IMR-90 (cell line): ENCODE data around the gene GPR32.
"Not testable (repeated sequence)": the region's sequence is repeated elsewhere in the genome, so short reads cannot be mapped to it uniquely, and the experiment has no call there.

Source experiments
- ELK1 ChIP-seq: fragments of 150-350 bp; IDR thresholded peaks from 2 replicates; pipeline ENCODE4 v1.6.1; 2016; ENCODE audit warnings: low read depth, mild to moderate bottlenecking, low read length, moderate library complexity, borderline replicate concordance
- MXI1 ChIP-seq: IDR thresholded peaks from 2 replicates; pipeline ENCODE4 v1.6.1; 2012; ENCODE audit warnings: low read depth, mild to moderate bottlenecking, low read length, moderate library complexity, borderline replicate concordance
- POLR2A ChIP-seq: IDR thresholded peaks from 2 replicates; pipeline ENCODE4 v1.6.1; 2012; ENCODE audit warnings: mild to moderate bottlenecking, low read depth, low read length
- RFX5 ChIP-seq: IDR thresholded peaks from 2 replicates; pipeline ENCODE4 v1.8.0; 2012; ENCODE audit warnings: low read depth, mild to moderate bottlenecking, low read length, moderate library complexity
- SMC3 ChIP-seq: fragments of 150-350 bp; IDR thresholded peaks from 2 replicates; pipeline ENCODE4 v1.6.1; 2016; ENCODE audit warnings: low read depth, mild to moderate bottlenecking, antibody characterized with exemption, low read length, moderate library complexity
- TF ChIP-seq, protein P1 (sequence below): conservative IDR thresholded peaks from 2 replicates; pipeline ENCODE4 v1.5.1; 2012; ENCODE audit warnings: mild to moderate bottlenecking, low read depth, low read length, improper control_type of control experiment

GRCh38 chr19:50770164-50770563 lies at the start of gene GPR32:
- TF ChIP-seq MXI1, POLR2A, SMC3, RFX5, ELK1: not testable (repeated sequence)
- TF ChIP-seq, protein P1, sequence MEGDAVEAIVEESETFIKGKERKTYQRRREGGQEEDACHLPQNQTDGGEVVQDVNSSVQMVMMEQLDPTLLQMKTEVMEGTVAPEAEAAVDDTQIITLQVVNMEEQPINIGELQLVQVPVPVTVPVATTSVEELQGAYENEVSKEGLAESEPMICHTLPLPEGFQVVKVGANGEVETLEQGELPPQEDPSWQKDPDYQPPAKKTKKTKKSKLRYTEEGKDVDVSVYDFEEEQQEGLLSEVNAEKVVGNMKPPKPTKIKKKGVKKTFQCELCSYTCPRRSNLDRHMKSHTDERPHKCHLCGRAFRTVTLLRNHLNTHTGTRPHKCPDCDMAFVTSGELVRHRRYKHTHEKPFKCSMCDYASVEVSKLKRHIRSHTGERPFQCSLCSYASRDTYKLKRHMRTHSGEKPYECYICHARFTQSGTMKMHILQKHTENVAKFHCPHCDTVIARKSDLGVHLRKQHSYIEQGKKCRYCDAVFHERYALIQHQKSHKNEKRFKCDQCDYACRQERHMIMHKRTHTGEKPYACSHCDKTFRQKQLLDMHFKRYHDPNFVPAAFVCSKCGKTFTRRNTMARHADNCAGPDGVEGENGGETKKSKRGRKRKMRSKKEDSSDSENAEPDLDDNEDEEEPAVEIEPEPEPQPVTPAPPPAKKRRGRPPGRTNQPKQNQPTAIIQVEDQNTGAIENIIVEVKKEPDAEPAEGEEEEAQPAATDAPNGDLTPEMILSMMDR: not testable (repeated sequence)
